ENCODE measurements around the gene HSD11B1.
"Not testable (repeated sequence)": the region's sequence is repeated elsewhere in the genome, so short reads cannot be mapped to it uniquely, and the experiment has no call there.

Gene HSD11B1

DNA sequence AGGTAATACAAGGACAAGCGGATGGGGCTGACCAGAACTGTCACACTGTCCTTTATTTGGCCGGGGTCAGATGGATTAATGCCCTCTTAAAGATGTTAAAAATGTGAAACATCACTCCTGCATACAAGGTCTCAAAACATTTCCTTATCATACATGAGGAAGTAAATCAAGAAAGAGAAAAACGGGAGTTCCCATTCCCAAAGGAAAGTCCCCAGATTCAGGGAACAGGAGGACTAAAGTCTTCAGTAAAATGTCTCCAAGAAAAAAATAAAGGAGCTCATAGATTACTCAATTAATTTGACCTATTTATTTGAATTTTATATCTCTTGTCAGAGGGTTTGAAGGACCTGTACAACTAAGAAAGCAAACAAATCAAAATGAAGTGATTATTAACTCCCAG is 13.4 kb upstream of the HSD11B1 start:
- DNase-seq (ENCODE audit: low spot score) = no peak

DNA sequence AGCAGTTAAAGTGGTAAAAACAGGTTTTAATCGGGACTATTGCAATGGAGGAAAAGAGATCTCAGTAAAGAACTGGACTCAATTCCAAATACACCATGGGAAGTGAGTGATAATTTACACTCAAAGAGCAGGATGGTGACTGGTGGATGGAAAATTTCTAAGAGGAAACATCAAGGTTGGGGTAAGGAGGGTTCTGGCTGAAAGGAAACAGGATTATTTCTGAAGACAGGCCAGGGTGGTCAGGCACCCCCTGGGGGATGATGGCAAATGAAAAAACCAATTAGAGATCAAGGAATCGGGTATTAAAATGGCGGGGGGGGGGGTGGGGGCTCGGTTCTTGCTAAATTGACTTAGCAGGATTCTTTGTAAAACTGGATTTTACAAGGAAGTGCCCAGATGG is 12.3 kb upstream of the HSD11B1 start:
- no peak for DNase-seq (ENCODE audit: low spot score)

DNA sequence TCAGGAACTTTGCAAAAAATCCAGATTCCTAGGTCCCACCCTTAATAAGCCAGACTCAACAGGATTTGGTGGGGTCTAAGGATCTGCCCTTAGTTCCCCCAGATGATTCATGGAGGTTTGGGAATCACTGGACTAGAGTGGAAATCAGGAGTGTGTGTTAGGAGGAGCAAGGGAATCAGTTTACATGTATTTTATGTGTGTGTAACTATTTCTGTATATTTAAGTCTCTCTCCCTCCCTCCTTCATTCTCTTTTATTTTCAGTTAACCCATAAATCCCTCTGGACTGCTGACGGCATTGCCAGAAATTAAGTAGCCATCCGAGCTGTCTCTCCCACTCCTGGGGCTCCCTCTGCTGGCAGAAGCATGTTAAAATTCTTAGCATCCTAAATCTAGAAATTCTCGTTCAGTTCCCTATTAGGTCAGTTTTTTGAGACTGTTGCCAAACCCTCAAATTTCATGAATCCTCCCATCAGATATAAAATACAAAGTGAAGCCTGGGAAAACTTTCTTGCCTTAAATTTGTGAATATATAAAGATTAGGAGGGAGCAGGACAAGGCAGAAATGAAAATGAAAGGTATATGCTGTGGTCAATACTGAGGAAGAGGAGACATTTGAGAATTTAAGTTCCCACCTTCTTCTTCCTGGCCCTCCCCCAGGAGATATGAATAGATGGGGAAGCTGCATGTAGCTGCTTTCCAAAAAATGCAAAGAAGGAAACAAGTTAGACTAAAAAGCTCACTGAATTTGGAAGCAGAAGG is 11.7 kb upstream of the HSD11B1 start:
- peak; percentile 79 for DNase-seq (ENCODE audit: low spot score)

DNA sequence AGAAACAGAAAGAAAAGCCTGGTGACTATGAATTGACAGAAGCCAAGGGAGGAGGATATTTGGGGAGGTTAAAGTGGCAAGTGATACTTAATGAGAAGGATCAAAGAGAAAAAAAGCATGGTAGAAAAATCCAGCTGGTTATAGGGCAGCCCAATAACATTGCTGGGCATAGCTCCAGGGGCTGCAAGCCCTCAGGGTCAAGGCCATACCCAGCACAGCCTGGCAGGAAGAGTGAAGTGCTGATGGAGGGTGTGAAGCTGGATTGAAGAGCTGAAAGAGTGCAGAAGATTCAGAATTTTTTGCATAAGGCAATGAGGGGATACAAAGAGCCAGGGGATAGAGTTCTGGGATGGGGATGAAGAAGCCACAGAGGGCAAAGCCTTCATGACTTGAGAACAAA is 8.0 kb upstream of the HSD11B1 start:
- DNase-seq (ENCODE audit: low spot score) = no peak

DNA sequence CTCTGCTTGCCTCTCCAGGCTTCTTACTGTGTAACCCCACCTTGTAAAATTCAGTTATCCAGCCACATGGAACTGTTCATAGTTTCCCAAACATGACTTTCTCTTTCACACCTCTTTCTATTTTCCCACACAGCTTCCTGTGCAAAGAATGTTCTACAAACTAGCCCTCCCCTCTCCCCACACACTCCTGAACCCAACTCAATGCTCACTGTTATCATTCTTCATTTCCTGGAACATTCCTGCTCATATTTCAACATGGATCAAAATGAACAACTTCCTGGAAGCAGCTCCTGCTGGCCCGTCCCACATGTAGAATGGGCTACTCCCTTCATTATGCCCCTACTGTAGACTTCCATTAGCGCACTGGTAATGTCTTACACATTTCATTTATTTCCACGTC is 7.5 kb upstream of the HSD11B1 start:
- no peak for DNase-seq (ENCODE audit: low spot score)

DNA sequence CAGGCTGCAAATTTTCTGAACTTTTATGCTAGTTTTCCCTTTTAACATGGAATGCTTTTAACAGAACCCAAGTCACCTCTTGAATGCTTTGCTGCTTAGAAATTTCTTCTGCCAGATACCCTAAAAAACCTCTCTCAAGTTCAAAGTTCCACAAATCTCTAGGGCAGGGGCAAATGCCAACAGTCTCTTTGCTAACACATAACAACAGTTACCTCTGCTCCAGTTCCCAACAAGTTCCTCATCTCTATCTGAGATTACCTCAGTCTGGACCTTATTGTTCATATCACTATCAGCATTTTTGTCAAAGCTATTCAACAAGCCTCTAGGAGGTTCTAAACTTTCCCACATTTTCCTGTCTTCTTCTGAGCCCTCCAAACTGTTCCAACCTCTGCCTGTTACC is 4.0 kb upstream of the HSD11B1 start:
- not testable (repeated sequence) for DNase-seq (ENCODE audit: low spot score)

DNA sequence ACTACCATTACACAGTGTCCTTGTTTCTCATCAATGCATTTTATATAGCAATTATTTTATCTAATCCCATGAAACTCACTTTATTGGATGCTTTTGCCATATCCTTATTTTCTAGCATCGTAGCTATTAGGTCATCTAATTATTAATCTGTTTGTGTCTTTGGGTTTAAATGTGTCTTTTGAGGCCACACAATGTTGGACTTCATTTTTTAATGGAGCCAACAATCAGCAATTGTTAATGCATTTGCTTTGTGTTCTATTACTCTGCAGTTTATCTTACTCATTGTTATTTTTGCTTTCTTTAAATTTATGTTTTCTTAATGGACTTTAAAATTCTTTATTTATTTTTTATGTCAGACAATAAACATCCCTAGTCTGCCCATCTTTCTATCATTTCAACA is 1.8 kb upstream of the HSD11B1 start:
- no peak for DNase-seq (ENCODE audit: low spot score)

DNA sequence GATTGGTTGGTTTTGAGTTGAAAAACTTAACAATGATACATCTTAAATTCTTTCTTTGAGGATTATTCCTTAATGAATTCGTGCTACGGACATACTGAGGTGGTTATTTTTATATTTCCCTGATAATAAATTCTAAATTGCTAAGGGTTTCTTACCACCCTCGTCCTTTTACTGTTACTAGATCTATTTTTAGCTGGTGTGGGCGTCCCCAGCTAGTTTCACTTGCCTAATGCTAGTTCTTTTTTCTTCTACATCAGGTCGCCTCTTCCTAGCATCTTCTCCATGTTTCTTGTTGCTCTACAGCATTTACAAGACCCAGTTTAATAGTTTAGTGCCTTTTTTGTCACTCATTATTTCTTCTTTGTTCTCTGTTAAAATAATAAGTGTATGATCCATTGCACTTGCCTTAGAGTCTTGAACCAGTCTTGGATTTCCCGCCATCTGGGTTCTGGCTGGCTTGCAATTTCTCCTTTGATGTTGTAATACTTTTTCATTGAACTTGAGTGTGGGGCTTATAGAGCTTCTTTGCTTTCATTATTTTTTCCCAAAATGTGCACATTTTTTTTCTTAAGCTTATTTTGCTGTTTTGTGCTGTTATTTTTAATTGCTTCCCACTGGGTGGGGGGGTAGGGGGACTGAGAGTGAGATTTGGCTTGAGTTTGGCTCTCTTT is 677 bp upstream of the HSD11B1 start:
- DNase-seq (ENCODE audit: low spot score) = no peak

DNA sequence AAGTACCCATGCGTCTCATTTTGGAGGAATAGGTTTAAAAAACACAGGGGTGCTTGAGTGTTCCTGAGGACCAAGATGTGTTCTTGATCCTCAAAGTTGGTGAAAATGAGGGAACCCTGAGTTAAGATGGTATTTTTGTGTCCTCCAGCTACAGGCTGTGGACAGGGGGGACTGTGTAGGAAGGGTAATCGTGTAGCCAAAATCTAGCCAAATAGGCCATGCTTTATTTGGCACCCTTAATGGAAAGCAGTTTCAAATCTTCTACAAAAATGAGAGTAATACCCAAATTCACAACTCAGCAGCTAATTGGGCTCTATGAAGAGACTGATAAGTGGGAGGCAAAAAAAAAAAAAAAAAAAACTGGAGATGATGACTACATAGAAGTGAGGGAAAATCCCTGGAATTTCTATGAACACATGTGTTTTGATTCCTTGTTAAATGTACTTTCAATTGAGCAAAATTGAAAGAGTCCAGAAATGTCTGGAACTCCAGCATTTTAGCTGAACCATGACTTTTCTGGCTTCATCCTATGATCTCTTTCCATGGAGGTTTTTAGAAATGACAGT is 470 bp downstream of the HSD11B1 start:
- DNase-seq (ENCODE audit: low spot score) = no peak

DNA sequence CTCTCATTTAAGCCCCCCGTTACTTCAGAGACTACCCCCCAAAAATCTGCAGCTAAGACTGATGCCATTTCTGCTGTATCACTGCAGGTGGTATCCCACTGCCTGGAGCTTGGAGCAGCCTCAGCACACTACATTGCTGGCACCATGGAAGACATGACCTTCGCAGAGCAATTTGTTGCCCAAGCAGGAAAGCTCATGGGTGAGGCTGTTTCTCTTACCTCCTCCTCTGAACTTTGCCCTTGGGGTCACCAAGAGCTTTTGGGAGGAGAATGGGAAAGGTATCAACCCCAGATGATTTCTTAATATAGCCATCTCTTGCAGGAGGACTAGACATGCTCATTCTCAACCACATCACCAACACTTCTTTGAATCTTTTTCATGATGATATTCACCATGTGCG is 2.0 kb downstream of the HSD11B1 start:
- DNase-seq (ENCODE audit: low spot score) = no peak

DNA sequence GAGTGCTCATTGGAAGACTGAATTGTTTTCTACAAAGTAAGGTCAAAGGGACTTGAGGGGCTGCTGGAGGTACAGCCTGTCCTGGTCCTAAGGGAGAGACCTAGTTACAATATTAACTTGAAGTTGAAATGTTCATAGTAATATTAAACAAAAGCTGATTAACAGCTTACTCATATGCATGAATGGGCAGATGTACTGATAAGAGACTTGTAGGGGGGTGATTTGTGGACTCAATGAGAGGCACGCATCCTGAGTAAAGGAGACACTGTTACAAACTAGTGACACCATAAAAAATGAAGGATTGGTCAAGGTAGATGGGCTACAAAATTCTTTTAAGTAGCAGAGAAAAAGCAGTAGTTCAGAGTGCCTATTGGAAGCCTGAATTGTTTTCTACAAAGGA is 2.7 kb downstream of the HSD11B1 start:
- DNase-seq (ENCODE audit: low spot score) = no peak

DNA sequence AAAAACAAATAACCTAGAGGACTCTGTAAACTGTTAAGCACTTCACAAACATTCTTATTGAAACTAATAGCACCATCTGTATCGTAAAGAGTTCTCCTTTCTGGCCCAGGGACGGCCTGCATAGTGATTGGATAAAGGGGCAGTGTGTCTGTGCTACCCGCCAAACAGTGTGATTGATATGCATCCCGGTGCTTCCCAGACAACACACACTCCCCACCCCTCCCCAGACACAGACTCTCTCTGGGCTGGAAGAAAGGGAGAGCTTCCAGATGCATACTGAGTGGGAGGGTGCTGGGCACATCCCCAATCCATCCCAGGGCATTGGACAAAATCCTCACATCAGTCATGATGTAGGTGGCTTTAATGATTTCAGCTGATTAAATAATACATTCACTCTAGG is 3.7 kb downstream of the HSD11B1 start:
- no peak for DNase-seq (ENCODE audit: low spot score)

DNA sequence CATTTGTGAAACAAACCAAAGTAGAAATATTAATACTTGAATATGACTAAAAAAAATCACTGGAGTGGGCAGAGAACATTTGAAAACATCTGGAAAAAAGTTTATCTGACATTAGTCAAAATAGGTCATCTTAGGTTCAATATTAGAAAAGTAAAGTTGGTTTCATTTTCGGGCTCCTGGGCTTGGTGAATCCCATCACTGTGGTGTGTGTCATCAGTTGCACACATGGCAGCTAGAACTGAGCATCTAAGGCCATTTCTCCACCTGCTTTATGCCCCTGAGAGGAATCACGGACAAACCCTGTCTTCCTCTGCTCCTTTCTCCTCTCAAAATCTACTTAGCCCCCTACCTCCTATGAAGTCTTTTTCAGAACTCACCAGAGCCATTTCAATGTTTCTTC is 5.4 kb downstream of the HSD11B1 start:
- no peak for DNase-seq (ENCODE audit: low spot score)

DNA sequence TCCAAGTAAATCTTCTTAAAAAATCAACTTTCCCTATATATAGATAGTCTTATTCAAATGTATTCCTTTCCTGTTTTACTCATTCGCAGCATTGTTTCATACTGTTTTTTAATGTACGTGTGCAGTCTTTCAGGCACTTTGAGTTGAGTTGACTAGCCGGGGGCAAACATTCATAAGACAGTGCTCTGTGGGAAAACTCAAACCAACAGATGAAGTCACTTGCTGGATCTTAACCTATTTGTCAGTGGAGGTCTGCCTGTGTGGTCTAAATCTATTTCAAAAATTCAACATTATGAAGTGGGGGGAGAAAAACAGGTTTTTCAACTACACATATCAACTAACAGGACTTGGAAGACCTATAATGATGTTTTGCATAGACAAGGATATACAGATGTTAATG is 6.2 kb downstream of the HSD11B1 start:
- no peak for DNase-seq (ENCODE audit: low spot score)

DNA sequence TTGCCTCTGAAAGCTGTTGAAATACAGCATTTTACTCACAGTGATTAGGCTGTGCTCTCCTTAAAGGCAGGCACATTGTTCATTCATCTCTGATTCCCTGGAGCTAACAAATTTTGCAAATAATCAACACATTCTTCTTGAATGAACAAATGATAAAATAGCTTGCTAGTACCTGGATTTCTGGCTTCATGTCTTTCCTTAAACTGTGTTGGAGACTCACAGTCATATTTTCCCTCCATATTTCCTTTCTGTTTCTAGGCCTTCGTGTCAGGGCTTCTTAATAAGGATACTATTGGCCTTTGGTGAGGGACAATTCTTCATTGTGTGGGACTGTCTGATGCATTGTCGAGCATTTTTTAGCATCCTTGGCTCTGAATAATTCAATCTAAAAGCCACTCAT is 9.7 kb downstream of the HSD11B1 start:
- DNase-seq (ENCODE audit: low spot score) = no peak

DNA sequence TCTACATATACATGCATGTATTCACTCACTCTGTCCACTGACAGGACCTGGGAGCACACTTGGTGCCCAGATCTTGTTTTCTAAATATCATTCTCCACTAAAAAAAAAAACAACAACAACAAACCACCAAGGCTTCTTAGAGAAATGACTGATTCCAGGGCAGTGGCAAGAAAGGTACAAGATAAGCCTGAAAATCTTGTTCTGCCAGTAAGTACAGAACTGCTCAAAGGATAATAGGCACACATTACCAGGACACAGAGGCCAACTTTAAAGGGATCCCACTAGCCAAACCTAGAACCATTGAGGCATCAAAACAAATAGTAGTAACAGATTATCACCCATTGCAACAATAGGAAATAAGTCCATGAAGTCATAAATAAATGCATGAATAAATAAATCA is 10.7 kb downstream of the HSD11B1 start:
- DNase-seq (ENCODE audit: low spot score) = no peak

DNA sequence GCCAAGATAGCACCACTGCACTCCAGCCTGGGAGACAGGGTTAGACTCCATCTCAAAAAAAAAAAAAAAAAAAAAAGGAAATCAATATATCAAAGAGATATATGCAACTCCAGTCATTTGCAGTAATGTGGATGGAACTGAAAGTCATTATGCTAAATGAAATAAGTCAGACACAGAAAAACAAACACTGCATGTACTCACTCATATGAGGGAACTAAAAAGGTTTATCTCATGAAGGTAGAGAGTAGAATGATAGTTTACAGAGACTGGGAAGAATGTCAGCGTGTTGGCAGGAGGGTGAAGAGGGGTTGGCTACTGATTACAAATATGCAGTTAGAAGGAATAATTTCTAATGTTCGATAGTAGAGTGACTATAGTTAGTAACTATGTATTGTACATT is 13.2 kb downstream of the HSD11B1 start:
- no peak for DNase-seq (ENCODE audit: low spot score)

DNA sequence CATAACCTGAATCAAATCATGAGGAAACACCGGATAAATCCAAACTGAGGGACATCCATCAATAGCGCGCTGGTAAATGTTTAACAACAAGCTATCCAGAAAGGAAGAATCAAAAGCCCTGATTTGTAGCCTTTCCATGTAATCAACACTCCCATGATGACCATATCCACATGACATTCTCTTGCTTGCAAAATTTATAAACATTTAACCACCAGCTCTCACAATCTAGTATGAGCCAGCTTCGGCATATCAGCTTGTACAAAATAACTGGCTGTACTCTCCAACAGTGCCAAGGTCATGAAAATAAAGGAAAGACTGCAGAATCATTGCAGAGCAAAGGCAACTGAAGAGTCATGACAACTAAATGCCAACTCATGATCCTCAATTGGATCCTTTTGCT is 15.7 kb downstream of the HSD11B1 start:
- DNase-seq (ENCODE audit: low spot score) = no peak

DNA sequence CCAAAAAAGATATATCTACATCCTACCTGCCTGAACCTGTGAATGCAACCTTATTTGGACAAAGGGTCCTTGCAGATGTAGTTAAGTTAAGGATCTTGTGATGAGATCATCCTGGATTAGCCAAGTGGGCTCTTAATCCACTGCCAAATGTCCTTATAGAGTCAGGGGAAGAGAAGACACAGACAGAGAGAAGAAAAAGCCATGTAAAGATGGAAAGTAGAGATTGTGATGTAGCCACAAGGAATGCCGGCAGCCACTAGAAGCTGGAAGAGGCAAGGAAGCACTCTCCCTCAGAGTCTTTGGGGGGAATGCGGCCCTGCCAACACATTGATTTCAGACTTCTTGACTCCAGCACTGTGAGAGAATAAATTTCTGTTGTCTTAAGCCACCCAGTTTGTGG is 16.2 kb downstream of the HSD11B1 start:
- DNase-seq (ENCODE audit: low spot score) = no peak

DNA sequence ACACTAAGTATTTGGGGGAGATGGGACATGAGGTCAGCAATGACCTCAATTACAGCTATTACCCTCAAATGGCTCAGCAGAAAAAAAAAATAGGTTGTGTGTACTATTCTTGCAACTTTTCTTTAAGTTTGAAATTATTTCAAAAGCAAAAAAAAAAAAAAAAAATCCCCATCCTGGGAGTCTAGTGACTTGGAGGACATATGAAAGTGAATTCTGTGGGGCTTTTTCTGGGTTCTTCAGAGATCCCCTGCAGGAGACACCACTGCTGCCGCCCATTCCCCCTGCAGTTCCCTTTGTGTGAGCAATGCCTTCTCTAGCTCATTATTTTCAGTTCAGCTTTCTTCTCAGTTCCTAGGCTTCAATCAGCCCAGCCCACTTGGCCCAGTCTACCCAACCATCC is 16.7 kb downstream of the HSD11B1 start:
- DNase-seq (ENCODE audit: low spot score) = no peak

DNA sequence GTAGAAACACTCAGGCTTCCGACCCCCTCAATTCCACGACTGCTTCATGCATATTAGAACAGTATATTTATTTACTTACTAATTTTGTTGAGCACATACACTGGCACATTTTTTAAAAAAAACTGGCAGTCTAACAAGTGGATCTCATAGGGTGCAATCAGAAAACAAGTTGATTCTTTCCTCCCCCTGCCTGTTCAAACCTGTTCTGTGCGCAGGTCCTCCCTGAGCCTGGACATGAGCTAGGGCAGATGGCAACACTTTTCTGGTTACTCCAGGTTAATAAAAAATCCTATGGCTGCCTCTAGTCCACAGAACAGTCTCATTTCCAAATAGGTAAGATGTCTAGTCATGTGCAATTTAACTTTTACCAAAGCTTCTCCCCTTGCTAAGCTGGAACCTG is 18.6 kb downstream of the HSD11B1 start:
- DNase-seq (ENCODE audit: low spot score) = no peak

DNA sequence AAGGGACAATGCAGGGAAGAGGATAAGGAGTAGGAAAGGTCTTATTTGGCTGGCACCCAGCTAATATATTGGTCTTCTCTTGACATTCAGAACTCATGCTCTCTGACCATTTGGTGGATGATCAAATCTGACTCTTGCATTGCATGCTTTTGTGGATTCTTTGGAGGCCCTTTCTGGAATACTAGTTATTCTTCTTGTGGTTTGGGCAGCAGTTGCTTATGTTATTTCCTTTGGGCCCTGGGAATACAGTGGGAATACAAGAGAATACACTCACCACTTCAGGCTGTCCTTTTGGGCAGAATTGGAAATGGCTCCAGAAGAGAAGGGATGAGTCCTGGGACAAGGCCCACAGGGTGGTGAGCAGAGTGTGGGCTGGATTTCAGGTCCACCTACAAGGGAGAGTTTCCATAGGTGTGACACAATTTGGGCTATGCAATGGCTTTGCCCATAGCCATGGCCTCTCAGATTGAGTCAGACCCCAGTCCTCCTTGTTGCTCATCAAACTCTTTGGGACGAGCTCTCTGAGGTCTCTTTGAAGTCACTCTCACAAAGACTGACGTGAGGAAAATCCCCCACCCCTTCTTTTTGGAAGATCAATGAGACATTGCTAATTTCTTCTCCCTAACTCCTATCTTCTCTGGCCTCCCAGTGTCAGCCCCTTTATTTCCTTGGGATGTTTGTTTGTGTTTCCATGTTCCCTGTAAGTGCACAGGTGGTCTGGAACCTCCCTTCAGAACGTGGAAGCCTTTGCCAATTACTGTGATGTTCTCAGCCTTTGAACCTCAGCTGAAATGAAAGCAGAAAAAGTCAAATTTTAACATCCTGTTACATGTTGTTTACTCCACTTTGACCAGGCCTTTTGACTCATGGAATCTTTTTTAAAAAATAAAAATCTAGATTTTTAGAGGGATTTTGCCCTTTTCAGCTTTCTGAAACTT is 19.4 kb downstream of the HSD11B1 start:
- DNase-seq (ENCODE audit: low spot score) = no peak

DNA sequence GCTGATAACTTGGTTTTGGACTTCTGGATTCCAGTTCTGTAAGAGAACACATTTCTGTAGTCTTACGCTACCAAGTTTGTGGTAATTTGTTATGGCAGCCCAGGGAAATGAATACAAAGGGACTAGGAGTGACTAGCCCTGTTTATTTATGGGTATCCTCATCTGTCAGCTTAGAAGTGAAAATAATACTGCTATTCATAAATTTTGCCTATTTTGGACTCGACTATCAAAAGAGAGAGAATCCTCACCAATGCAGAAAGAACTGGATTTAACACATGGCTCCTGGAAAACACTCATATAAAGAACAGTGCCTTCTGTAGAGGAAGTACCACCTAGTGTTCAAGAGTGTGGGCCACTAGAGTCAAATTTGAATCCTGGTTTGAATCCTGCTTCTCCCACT is 22.6 kb downstream of the HSD11B1 start:
- no peak for DNase-seq (ENCODE audit: low spot score)

Data from iPS-NIHi11 (cell line).